H9 (cell line): ENCODE measurements around the gene VAV3. TPM values are rescaled to one million over a fixed set of nuclear protein-coding genes. Genes with fewer than 3 reads are reported as not detected.

Source experiments
- DNase-seq: peaks from one replicate; pipeline ENCODE4 v3.0.0-alpha.2; 2017
- H2AFZ ChIP-seq: one replicate; pipeline ENCODE4 v1.6.1; 2013; ENCODE audit warnings: mild to moderate bottlenecking, low read length, control low read depth, moderate library complexity
- H2AK5ac ChIP-seq: 2 replicates; pipeline ENCODE4 v1.6.1; 2013; ENCODE audit warnings: low read length, control low read depth, mixed read lengths; ENCODE audit not compliant: insufficient read length
- H2BK120ac ChIP-seq: one replicate; pipeline ENCODE4 v1.6.1; 2013; ENCODE audit warnings: low read depth, mild to moderate bottlenecking, low read length, control low read depth, inconsistent platforms; ENCODE audit not compliant: poor library complexity, severe bottlenecking
- H2BK12ac ChIP-seq: 2 replicates; pipeline ENCODE4 v1.6.1; 2013; ENCODE audit warnings: low read length, control low read depth, mixed read lengths, low read depth; ENCODE audit not compliant: insufficient read length
- H2BK15ac ChIP-seq: 2 replicates; pipeline ENCODE4 v1.6.1; 2013; ENCODE audit warnings: low read depth, low read length, control low read depth
- H2BK20ac ChIP-seq: one replicate; pipeline ENCODE4 v1.6.1; 2013; ENCODE audit warnings: low read depth, mild to moderate bottlenecking, low read length, control low read depth, inconsistent platforms; ENCODE audit not compliant: poor library complexity, severe bottlenecking
- H2BK5ac ChIP-seq: 2 replicates; pipeline ENCODE4 v1.6.1; 2013; ENCODE audit warnings: low read length, control low read depth, mixed read lengths; ENCODE audit not compliant: insufficient read length
- H3K14ac ChIP-seq: 2 replicates; pipeline ENCODE4 v1.6.1; 2013; ENCODE audit warnings: low read length, control low read depth; ENCODE audit not compliant: insufficient read depth
- H3K18ac ChIP-seq: 2 replicates; pipeline ENCODE4 v1.6.1; 2013; ENCODE audit warnings: low read depth, mild to moderate bottlenecking, mixed read lengths, low read length, control low read depth; ENCODE audit not compliant: insufficient read length
- H3K23ac ChIP-seq: 2 replicates; pipeline ENCODE4 v1.6.1; 2013; ENCODE audit warnings: low read length, control low read depth, mixed read lengths, low read depth; ENCODE audit not compliant: insufficient read length
- H3K23me2 ChIP-seq: 2 replicates; pipeline ENCODE4 v1.6.1; 2013; ENCODE audit warnings: low read depth, mild to moderate bottlenecking, mixed read lengths, low read length, control low read depth; ENCODE audit not compliant: insufficient read length, poor library complexity, severe bottlenecking
- H3K27ac ChIP-seq: 2 replicates; pipeline ENCODE4 v1.5.1; 2013; ENCODE audit warnings: low read length, control low read depth, mixed read lengths, low read depth; ENCODE audit not compliant: insufficient read length
- H3K27me3 ChIP-seq: 2 replicates; pipeline ENCODE4 v1.6.1; 2013; ENCODE audit warnings: low read length, control low read depth, inconsistent platforms; ENCODE audit not compliant: insufficient read depth
- H3K4ac ChIP-seq: 2 replicates; pipeline ENCODE4 v1.6.1; 2013; ENCODE audit warnings: low read depth, mild to moderate bottlenecking, control low read depth, inconsistent platforms, low read length, moderate library complexity
- H3K4me1 ChIP-seq: 2 replicates; pipeline ENCODE4 v1.6.1; 2013; ENCODE audit warnings: low read length, control low read depth, inconsistent platforms; ENCODE audit not compliant: insufficient read depth
- H3K4me2 ChIP-seq: 2 replicates; pipeline ENCODE4 v1.6.1; 2013; ENCODE audit warnings: low read length, control low read depth, mixed read lengths; ENCODE audit not compliant: insufficient read length, insufficient read depth
- H3K56ac ChIP-seq: 2 replicates; pipeline ENCODE4 v1.6.1; 2013; ENCODE audit warnings: low read depth, mild to moderate bottlenecking, mixed read lengths, low read length, control low read depth; ENCODE audit not compliant: insufficient read length
- H3K79me1 ChIP-seq: 2 replicates; pipeline ENCODE4 v1.6.1; 2013; ENCODE audit warnings: low read depth, mild to moderate bottlenecking, moderate library complexity, low read length, control low read depth, inconsistent platforms; ENCODE audit not compliant: insufficient read depth, poor library complexity, severe bottlenecking
- H3K79me2 ChIP-seq: 2 replicates; pipeline ENCODE4 v1.6.1; 2013; ENCODE audit warnings: low read length, control low read depth, inconsistent platforms; ENCODE audit not compliant: insufficient read depth
- H3K9ac ChIP-seq: 2 replicates; pipeline ENCODE4 v1.6.1; 2013; ENCODE audit warnings: low read length, control low read depth, mixed read lengths; ENCODE audit not compliant: insufficient read length; ENCODE audit errors: extremely low read depth
- H3K9me3 ChIP-seq: one replicate; pipeline ENCODE4 v1.6.1; 2013; ENCODE audit warnings: low read depth, low read length, inconsistent platforms; ENCODE audit not compliant: control insufficient read depth
- H3T11ph ChIP-seq: one replicate; pipeline ENCODE4 v1.6.1; 2013; ENCODE audit warnings: mild to moderate bottlenecking, low read length, control low read depth, inconsistent platforms
- H4K20me1 ChIP-seq: one replicate; pipeline ENCODE4 v1.6.1; 2013; ENCODE audit not compliant: control insufficient read depth, insufficient read length, insufficient read depth
- H4K5ac ChIP-seq: 2 replicates; pipeline ENCODE4 v1.6.1; 2013; ENCODE audit warnings: low read depth, mild to moderate bottlenecking, mixed read lengths, low read length, control low read depth; ENCODE audit not compliant: insufficient read length
- H4K8ac ChIP-seq: replicated peaks from 2 replicates; pipeline ENCODE4 v1.6.1; 2013; ENCODE audit warnings: low read length, control low read depth, mixed read lengths, low read depth; ENCODE audit not compliant: insufficient read length
- H4K91ac ChIP-seq: 2 replicates; pipeline ENCODE4 v1.6.1; 2013; ENCODE audit warnings: low read depth, mild to moderate bottlenecking, moderate library complexity, mixed read lengths, low read length, control low read depth; ENCODE audit not compliant: insufficient read length
- H3K27ac Mint-ChIP-seq, 3 experiments: 2 replicates in 2 of 3; 3 replicates in 1 of 3; pipeline ENCODE4 v1.8.0; 2020 to 2021; ENCODE audit warnings: mixed read lengths in 3 of 3, mild to moderate bottlenecking in 1 of 3, moderate library complexity in 1 of 3
- H3K27me3 Mint-ChIP-seq: 2 replicates; pipeline ENCODE4 v1.8.0; 2021; ENCODE audit warnings: low read depth, mild to moderate bottlenecking, moderate library complexity, mixed read lengths
- H3K36me3 Mint-ChIP-seq, 3 experiments: 2 replicates in 2 of 3; 3 replicates in 1 of 3; pipeline ENCODE4 v1.8.0; 2020 to 2021; ENCODE audit warnings: low read depth in 3 of 3, mixed read lengths in 3 of 3; ENCODE audit not compliant: insufficient read depth in 1 of 3
- H3K4me1 Mint-ChIP-seq, 2 experiments: 2 replicates each; pipeline ENCODE4 v1.8.0; 2020; ENCODE audit warnings: mixed read lengths in 2 of 2
- H3K4me3 Mint-ChIP-seq, 2 experiments: 2 replicates in 1 of 2; 3 replicates in 1 of 2; pipeline ENCODE4 v1.8.0; 2020 to 2021; ENCODE audit warnings: mild to moderate bottlenecking in 2 of 2, mixed read lengths in 2 of 2, moderate library complexity in 1 of 2
- H3K9me3 Mint-ChIP-seq, 2 experiments: 2 replicates in 1 of 2; 3 replicates in 1 of 2; pipeline ENCODE4 v1.8.0; 2020; ENCODE audit warnings: mild to moderate bottlenecking in 2 of 2, mixed read lengths in 2 of 2, moderate library complexity in 1 of 2
- WGBS: extraction: QIAGEN DNeasy Blood & Tissue Kit; methylation state at CpG from one replicate; pipeline ENCODE4 v1.1.7; 2013; ENCODE audit warnings: missing lambda C conversion rate, low lambda C conversion rate, mixed read lengths; ENCODE audit not compliant: insufficient read length; ENCODE audit errors: extremely low coverage; 5-methylcytosine and 5-hydroxymethylcytosine counted together
- total RNA-seq: library from RNA; stranded (reverse); gene quantifications from 2 replicates; pipeline ENCODE4 v1.2.1, GENCODE V29; 2021
- TF ChIP-seq, protein P1 (sequence below): fragments of 200-600 bp; sonication (generic); conservative IDR thresholded peaks from 3 replicates; pipeline ENCODE4 v1.8.0; 2021; ENCODE audit warnings: antibody characterized with exemption, mild to moderate bottlenecking

Gene VAV3
- total RNA-seq, 1 experiment from 2014 or later = 5.1 TPM

DNA sequence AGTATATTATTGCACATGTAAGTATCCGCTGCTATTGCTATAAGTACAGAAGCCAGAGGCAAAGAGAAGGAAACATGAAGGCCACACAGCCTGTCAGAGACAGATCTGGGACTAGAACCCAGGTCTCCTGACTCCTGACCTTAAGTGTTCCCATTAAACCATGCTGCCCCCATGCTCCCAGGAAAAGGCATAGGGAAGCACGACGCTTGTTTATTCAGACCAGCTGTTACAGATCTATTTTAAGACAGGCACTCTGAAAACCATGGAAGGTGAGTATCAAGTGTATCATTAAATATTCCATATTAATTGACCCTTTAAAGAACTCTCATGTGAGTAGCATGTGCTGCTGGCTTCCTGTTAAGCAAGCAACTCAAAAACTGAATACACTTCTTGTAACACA is 11.4 kb downstream of the VAV3 start:
- Histone ChIP-seq H4K5ac (no peak overlapping the region), H3K4me2 (no peak overlapping the region), H2AK5ac (no peak overlapping the region), H3K18ac (no peak overlapping the region), H2AFZ (no peak overlapping the region), H4K8ac (no peak overlapping the region), H3K27me3 (no peaks in the 10 kb centered on the region), H3K27ac (no peak overlapping the region), H4K91ac (no peak overlapping the region), H2BK5ac (no peak overlapping the region), H3K79me1 (no peaks in the 10 kb centered on the region), H3K9me3 (no peaks in the 10 kb centered on the region), H3K56ac (no peak overlapping the region), H3T11ph (no peak overlapping the region), H3K4ac (no peak overlapping the region), H2BK120ac (no peak overlapping the region), H3K23ac (no peak overlapping the region), H3K14ac (no peak overlapping the region), H2BK12ac (no peak overlapping the region), H2BK15ac (no peak overlapping the region), H3K79me2 (no peaks in the 10 kb centered on the region), H3K4me1 (peaks cover 2% of the 10 kb centered on the region; the same call in 1 of the 2 replicates), H3K9ac (no peak overlapping the region), H2BK20ac (no peak overlapping the region), H3K23me2 (no peaks in the 10 kb centered on the region), H4K20me1 (no peaks in the 10 kb centered on the region)
- Mint-ChIP-seq H3K27ac (no peak overlapping the region), H3K9me3 (no peaks in the 10 kb centered on the region), H3K27me3 (no peaks in the 10 kb centered on the region), H3K4me1 (peaks cover 15% of the 10 kb centered on the region in 2 experiments), H3K36me3 (no peaks in the 10 kb centered on the region), H3K4me3 (no peak overlapping the region)
- TF ChIP-seq, protein P1, sequence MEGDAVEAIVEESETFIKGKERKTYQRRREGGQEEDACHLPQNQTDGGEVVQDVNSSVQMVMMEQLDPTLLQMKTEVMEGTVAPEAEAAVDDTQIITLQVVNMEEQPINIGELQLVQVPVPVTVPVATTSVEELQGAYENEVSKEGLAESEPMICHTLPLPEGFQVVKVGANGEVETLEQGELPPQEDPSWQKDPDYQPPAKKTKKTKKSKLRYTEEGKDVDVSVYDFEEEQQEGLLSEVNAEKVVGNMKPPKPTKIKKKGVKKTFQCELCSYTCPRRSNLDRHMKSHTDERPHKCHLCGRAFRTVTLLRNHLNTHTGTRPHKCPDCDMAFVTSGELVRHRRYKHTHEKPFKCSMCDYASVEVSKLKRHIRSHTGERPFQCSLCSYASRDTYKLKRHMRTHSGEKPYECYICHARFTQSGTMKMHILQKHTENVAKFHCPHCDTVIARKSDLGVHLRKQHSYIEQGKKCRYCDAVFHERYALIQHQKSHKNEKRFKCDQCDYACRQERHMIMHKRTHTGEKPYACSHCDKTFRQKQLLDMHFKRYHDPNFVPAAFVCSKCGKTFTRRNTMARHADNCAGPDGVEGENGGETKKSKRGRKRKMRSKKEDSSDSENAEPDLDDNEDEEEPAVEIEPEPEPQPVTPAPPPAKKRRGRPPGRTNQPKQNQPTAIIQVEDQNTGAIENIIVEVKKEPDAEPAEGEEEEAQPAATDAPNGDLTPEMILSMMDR = no peak
- DNase-seq = no peak
- no CpG with 5 or more reads among the region's 3 CpGs for WGBS
